Activated CD8-positive, alpha-beta T cell treated with anti-CD3 and anti-CD28 coated beads for 36 hours (primary cell): ENCODE data around the gene KBTBD12. TPM values are rescaled to one million over a fixed set of nuclear protein-coding genes. Genes with fewer than 3 reads are reported as not detected.

Source experiments
- ATAC-seq: fragments of 200-7000 bp; cut with Tn5 transposase; one replicate; pipeline ENCODE4 v1.10.0; 2021; ENCODE audit warnings: mild to moderate bottlenecking, moderate library complexity
- CTCF ChIA-PET: fragments of 350-600 bp; sonication (Branson Sonifier 250); formaldehyde crosslinking; loops from one replicate; lab custom pipeline; 2021; ENCODE audit warnings: antibody characterized with exemption; lab: Charles Lee
- POLR2A ChIA-PET: fragments of 350-600 bp; sonication (Branson Sonifier 250); formaldehyde crosslinking; loops from one replicate; lab custom pipeline; 2021; ENCODE audit warnings: antibody characterized with exemption; lab: Charles Lee
- DNase-seq: peaks from one replicate; pipeline ENCODE4 v3.0.0-alpha.2; 2020
- H3K27ac Mint-ChIP-seq: one replicate; pipeline ENCODE4 v1.8.0; 2021; ENCODE audit warnings: mild to moderate bottlenecking, mixed read lengths
- H3K27me3 Mint-ChIP-seq: one replicate; pipeline ENCODE4 v1.8.0; 2021; ENCODE audit warnings: mixed read lengths
- H3K36me3 Mint-ChIP-seq: one replicate; pipeline ENCODE4 v1.8.0; 2021; ENCODE audit warnings: low read depth, mixed read lengths
- H3K4me1 Mint-ChIP-seq: one replicate; pipeline ENCODE4 v1.8.0; 2021; ENCODE audit warnings: low read depth, mixed read lengths
- H3K4me3 Mint-ChIP-seq: one replicate; pipeline ENCODE4 v1.8.0; 2021; ENCODE audit warnings: mild to moderate bottlenecking, moderate library complexity, mixed read lengths
- H3K9me3 Mint-ChIP-seq: one replicate; pipeline ENCODE4 v1.8.0; 2021; ENCODE audit warnings: mixed read lengths
- CTCF ChIP-seq: fragments of 200-600 bp; IDR thresholded peaks from one replicate; pipeline ENCODE4 v1.8.0; 2022; ENCODE audit warnings: antibody characterized with exemption, mild to moderate bottlenecking
- intact Hi-C: fragments of 100-400 bp; cut with micrococcal nuclease; formaldehyde crosslinking; loops from one replicate; pipeline ENCODE4 v1.10.0; 2022
- total RNA-seq, 2 experiments: library from RNA; stranded (reverse); gene quantifications; one replicate each; pipeline ENCODE4 v1.2.3, GENCODE V29; 2021

Gene KBTBD12
- total RNA-seq, 2 experiments from 2014 or later = not detected

GRCh38 chr3:127998596-127998995 lies 83.6 kb downstream of the KBTBD12 start:
- Mint-ChIP-seq H3K27ac (no peak overlapping the region), H3K36me3 (no peaks in the 10 kb centered on the region), H3K27me3 (no peaks in the 10 kb centered on the region), H3K9me3 (no peaks in the 10 kb centered on the region), H3K4me3 (no peak overlapping the region), H3K4me1 (no peaks in the 10 kb centered on the region)
- ChIA-PET POLR2A (no interaction called here), CTCF (no interaction called here)
- intact Hi-C loops = no loop called here
- no peak for TF ChIP-seq CTCF
- no peak for ATAC-seq
- no peak for DNase-seq

GRCh38 chr3:127999509-128000106 lies 84.6 kb downstream of the KBTBD12 start:
- POLR2A ChIA-PET = no interaction called here
- H3K27me3 Mint-ChIP-seq = no peaks in the 10 kb centered on the region
- CTCF ChIA-PET = no interaction called here

GRCh38 chr3:128001576-128001975 lies 86.5 kb downstream of the KBTBD12 start:
- intact Hi-C loops = no loop called here
- H3K4me3 Mint-ChIP-seq = no peak overlapping the region
- H3K9me3 Mint-ChIP-seq = no peaks in the 10 kb centered on the region
- H3K27me3 Mint-ChIP-seq = peaks cover 1% of the 10 kb centered on the region
- ChIA-PET CTCF (no interaction called here), POLR2A (no interaction called here)
- H3K27ac Mint-ChIP-seq = no peak overlapping the region
- H3K36me3 Mint-ChIP-seq = no peaks in the 10 kb centered on the region
- no peak for TF ChIP-seq CTCF
- ATAC-seq (no peak), DNase-seq (no peak)
- H3K4me1 Mint-ChIP-seq = no peaks in the 10 kb centered on the region

More at GRCh38 chr3:127999509-128000106, 84.6 kb downstream of the KBTBD12 start:
- Mint-ChIP-seq H3K4me3 (no peak overlapping the region), H3K4me1 (no peaks in the 10 kb centered on the region), H3K9me3 (no peaks in the 10 kb centered on the region), H3K27ac (no peak overlapping the region), H3K36me3 (no peaks in the 10 kb centered on the region)
- intact Hi-C loops = no loop called here
- DNase-seq (no peak), ATAC-seq (no peak)
- no peak for TF ChIP-seq CTCF

- peaks cover 2% of the 10 kb centered on the region for H3K27me3 Mint-ChIP-seq
- TF ChIP-seq CTCF = no peak
- intact Hi-C loops = no loop called here
Observed at GRCh38 chr3:128004661-128005060, 89.6 kb downstream of the KBTBD12 start.

GRCh38 chr3:128006061-128007032 lies 91.3 kb downstream of the KBTBD12 start:
- H3K9me3 Mint-ChIP-seq = no peaks in the 10 kb centered on the region
- TF ChIP-seq CTCF = no peak
- no peak overlapping the region for H3K27ac Mint-ChIP-seq
- no peak overlapping the region for H3K4me3 Mint-ChIP-seq
- DNase-seq = no peak
- POLR2A ChIA-PET = no interaction called here
- H3K4me1 Mint-ChIP-seq = peaks cover 1% of the 10 kb centered on the region
- CTCF ChIA-PET = no interaction called here
- H3K27me3 Mint-ChIP-seq = peaks cover 2% of the 10 kb centered on the region
- H3K36me3 Mint-ChIP-seq = no peaks in the 10 kb centered on the region
- no peak for ATAC-seq
- intact Hi-C loops = no loop called here

More at GRCh38 chr3:128004661-128005060, 89.6 kb downstream of the KBTBD12 start:
- no peak overlapping the region for H3K4me3 Mint-ChIP-seq
- no peaks in the 10 kb centered on the region for H3K36me3 Mint-ChIP-seq
- POLR2A ChIA-PET = no interaction called here
- DNase-seq = no peak
- CTCF ChIA-PET = no interaction called here
- no peak overlapping the region for H3K27ac Mint-ChIP-seq
- no peaks in the 10 kb centered on the region for H3K9me3 Mint-ChIP-seq
- ATAC-seq = no peak
- no peaks in the 10 kb centered on the region for H3K4me1 Mint-ChIP-seq
